Epithelial cell of proximal tubule (primary cell): ENCODE data around the gene SLC25A10. TPM values are rescaled to one million over a fixed set of nuclear protein-coding genes. Genes with fewer than 3 reads are reported as not detected.
A peak's percentile ranks its signal among the peaks of the same experiment; 100 is the strongest.

Experiments
- DNase-seq: peaks from one replicate; pipeline ENCODE4 v3.0.0-alpha.2; 2011; ENCODE audit warnings: low read depth
- H3K4me3 ChIP-seq: 2 replicates; pipeline ENCODE4 v1.5.1; 2011; ENCODE audit warnings: low read depth, mild to moderate bottlenecking, low read length
- CTCF ChIP-seq: conservative IDR thresholded peaks from 2 replicates; pipeline ENCODE4 v1.5.1; 2012; ENCODE audit warnings: low read depth, mild to moderate bottlenecking, low read length
- total RNA-seq: library from RNA; depleted of rRNA; stranded (reverse); fragments of >200 nt; gene quantifications from 2 replicates; pipeline ENCODE4 v1.2.3, GENCODE V29; 2015

The SLC25A10 gene
- total RNA-seq, 1 donor from 2014 or later = 60.1 TPM

- no peak overlapping the region for H3K4me3 ChIP-seq
- no peak for DNase-seq
- no peak for TF ChIP-seq CTCF
These were observed 13.4 kb downstream of the SLC25A10 start for GRCh38 chr17:81725439-81725838.

- no peak for TF ChIP-seq CTCF
- DNase-seq = no peak
- H3K4me3 ChIP-seq = no peak overlapping the region
These were observed 13.9 kb downstream of the SLC25A10 start for GRCh38 chr17:81726004-81726403.

GRCh38 chr17:81727324-81728031, 15.4 kb downstream of the SLC25A10 start:
- no peak overlapping the region for H3K4me3 ChIP-seq
- no peak for TF ChIP-seq CTCF
- DNase-seq = no peak

- no peak for DNase-seq
- no peak overlapping the region for H3K4me3 ChIP-seq
- TF ChIP-seq CTCF = peak; percentile 82
These were observed 21.7 kb downstream of the SLC25A10 start for GRCh38 chr17:81733507-81734404.

GRCh38 chr17:81734405-81735263, 22.6 kb downstream of the SLC25A10 start:
- TF ChIP-seq CTCF = no peak
- DNase-seq = no peak
- no peak overlapping the region for H3K4me3 ChIP-seq

- peak overlapping the region; percentile 15 for H3K4me3 ChIP-seq
- TF ChIP-seq CTCF = no peak
- no peak for DNase-seq
These were observed 23.4 kb downstream of the SLC25A10 start for GRCh38 chr17:81735264-81736102.
